GM12878 (cell line): ENCODE measurements around the gene OXCT1. TPM values are rescaled to one million over a fixed set of nuclear protein-coding genes. Genes with fewer than 3 reads are reported as not detected.

ENCODE experiments used
- GATAD2B ChIP-seq: fragments of 450-650 bp; conservative IDR thresholded peaks from 2 replicates; pipeline ENCODE4 v1.6.1; 2017; ENCODE audit warnings: low read depth, mild to moderate bottlenecking, moderate library complexity
- IRF3 ChIP-seq: fragments of 450-650 bp; IDR thresholded peaks from 2 replicates; pipeline ENCODE4 v1.6.1; 2014; ENCODE audit warnings: mild to moderate bottlenecking
- NFIC ChIP-seq: IDR thresholded peaks from 2 replicates; pipeline ENCODE4 v1.6.1; 2012; ENCODE audit warnings: low read depth, mild to moderate bottlenecking, inconsistent platforms, low read length, moderate library complexity
- NR2C1 ChIP-seq: fragments of 450-650 bp; IDR thresholded peaks from 2 replicates; pipeline ENCODE4 v1.6.1; 2017; ENCODE audit warnings: antibody characterized with exemption, mild to moderate bottlenecking, moderate library complexity
- NRF1 ChIP-seq: conservative IDR thresholded peaks from 2 replicates; pipeline ENCODE4 v1.6.1; 2011; ENCODE audit warnings: mild to moderate bottlenecking, low read depth, low read length, improper control_type of control experiment
- PAX8 ChIP-seq: fragments of 450-650 bp; IDR thresholded peaks from 2 replicates; pipeline ENCODE4 v1.6.1; 2017; ENCODE audit warnings: mild to moderate bottlenecking, moderate library complexity
- POU2F2 ChIP-seq: IDR thresholded peaks from 3 replicates; pipeline ENCODE4 v1.6.1; 2011; ENCODE audit warnings: low read depth, mild to moderate bottlenecking, low read length, borderline replicate concordance
- RB1 ChIP-seq: fragments of 450-650 bp; formaldehyde crosslinking; IDR thresholded peaks from 2 replicates; pipeline ENCODE4 v1.6.1; 2017; ENCODE audit warnings: mild to moderate bottlenecking, borderline replicate concordance
- SMC3 ChIP-seq: IDR thresholded peaks from 2 replicates; pipeline ENCODE4 v1.6.1; 2011; ENCODE audit warnings: low read length, improper control_type of control experiment, borderline replicate concordance
- TCF7 ChIP-seq: IDR thresholded peaks from 2 replicates; pipeline ENCODE4 v1.6.1; 2014; ENCODE audit warnings: antibody characterized with exemption, borderline replicate concordance
- ZNF217 ChIP-seq: fragments of 450-650 bp; IDR thresholded peaks from 2 replicates; pipeline ENCODE4 v1.6.1; 2017; ENCODE audit warnings: antibody characterized with exemption, mild to moderate bottlenecking
- polyA plus RNA-seq, 11 experiments: library from polyadenylated mRNA; depleted of rRNA in 4 of 11; unstranded in 6 of 11; stranded (reverse) in 5 of 11; fragments of >200 nt; fragmentation: Nextera tagmentation in 4 of 11; fragmentation: Illumina TruSeq in 1 of 11; extraction: Ambion mirVana in 4 of 11; extraction: Trizol in 1 of 11; gene quantifications; 1 replicate in 1 of 11; 2 replicates in 10 of 11; pipeline versions ENCODE4 v1.2.1 to v1.2.3, GENCODE V29; 2011 to 2016; ENCODE audit warnings: inconsistent platforms in 2 of 11, missing spikeins in 2 of 11, low read depth in 1 of 11
- total RNA-seq, 4 experiments: library from RNA; depleted of rRNA in 3 of 4; stranded (reverse); fragments of >200 nt in 3 of 4; fragmentation: Illumina TruSeq in 1 of 4; extraction: Trizol in 1 of 4; gene quantifications; 2 replicates each; pipeline versions ENCODE4 v1.2.1 to v1.2.3, GENCODE V29; 2013 to 2021
- TF ChIP-seq, protein P1 (sequence below): IDR thresholded peaks from 2 replicates; pipeline ENCODE4 v1.6.1; 2011; ENCODE audit warnings: borderline replicate concordance, low read depth, mild to moderate bottlenecking, moderate library complexity, mixed read lengths, low read length; ENCODE audit not compliant: insufficient read depth; ENCODE audit errors: extremely low read length
- TF ChIP-seq, protein P2 (sequence below): fragments of 450-650 bp; IDR thresholded peaks from 2 replicates; pipeline ENCODE4 v1.6.1; 2017; ENCODE audit warnings: low read depth, mild to moderate bottlenecking, moderate library complexity
- TF ChIP-seq, protein P3 (sequence below): fragments of 450-650 bp; IDR thresholded peaks from 2 replicates; pipeline ENCODE4 v1.6.1; 2017; ENCODE audit warnings: mild to moderate bottlenecking

OXCT1 gene
- total and polyA plus RNA-seq, 10 of the 15 experiments (the other 5 are each of a cell fraction or from before 2014, with no cell fraction given): 46.9 to 103 (median 70.5) TPM

DNA sequence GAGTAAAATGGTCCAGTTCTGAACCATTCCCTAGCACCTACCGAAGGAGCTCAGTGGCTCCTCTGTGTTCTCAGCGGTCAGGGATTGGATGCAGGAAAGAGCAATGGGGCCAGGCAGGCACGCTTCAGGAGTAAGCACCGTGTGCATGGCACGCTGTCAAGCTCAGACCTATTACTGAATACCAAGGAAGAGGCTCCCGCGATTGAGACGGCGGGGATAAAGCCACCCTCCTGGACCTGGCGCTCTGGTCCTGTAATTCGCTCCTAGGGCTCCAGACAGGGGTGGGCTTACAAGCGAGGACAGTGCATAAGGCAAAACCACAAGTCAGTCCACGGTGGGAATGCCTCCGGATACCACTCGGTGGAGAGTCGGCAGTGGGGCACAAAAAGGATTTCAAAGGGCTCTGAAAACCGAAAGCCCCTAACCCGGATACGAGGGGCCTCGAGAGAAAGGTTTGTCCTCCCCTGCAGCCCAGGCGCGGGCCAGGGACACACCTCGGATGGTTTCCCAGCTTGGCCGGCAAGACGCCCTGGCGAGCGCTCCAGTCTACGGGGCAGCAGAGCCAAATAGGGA lies 988 bp downstream of the OXCT1 start (continued):
- no peak for TF ChIP-seq IRF3
- no peak for TF ChIP-seq NRF1
- TF ChIP-seq PAX8: no peak
- TF ChIP-seq, protein P1, sequence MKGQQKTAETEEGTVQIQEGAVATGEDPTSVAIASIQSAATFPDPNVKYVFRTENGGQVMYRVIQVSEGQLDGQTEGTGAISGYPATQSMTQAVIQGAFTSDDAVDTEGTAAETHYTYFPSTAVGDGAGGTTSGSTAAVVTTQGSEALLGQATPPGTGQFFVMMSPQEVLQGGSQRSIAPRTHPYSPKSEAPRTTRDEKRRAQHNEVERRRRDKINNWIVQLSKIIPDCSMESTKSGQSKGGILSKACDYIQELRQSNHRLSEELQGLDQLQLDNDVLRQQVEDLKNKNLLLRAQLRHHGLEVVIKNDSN: no peak
- no peak for TF ChIP-seq GATAD2B
- TF ChIP-seq NR2C1: no peak
- TF ChIP-seq, protein P2, sequence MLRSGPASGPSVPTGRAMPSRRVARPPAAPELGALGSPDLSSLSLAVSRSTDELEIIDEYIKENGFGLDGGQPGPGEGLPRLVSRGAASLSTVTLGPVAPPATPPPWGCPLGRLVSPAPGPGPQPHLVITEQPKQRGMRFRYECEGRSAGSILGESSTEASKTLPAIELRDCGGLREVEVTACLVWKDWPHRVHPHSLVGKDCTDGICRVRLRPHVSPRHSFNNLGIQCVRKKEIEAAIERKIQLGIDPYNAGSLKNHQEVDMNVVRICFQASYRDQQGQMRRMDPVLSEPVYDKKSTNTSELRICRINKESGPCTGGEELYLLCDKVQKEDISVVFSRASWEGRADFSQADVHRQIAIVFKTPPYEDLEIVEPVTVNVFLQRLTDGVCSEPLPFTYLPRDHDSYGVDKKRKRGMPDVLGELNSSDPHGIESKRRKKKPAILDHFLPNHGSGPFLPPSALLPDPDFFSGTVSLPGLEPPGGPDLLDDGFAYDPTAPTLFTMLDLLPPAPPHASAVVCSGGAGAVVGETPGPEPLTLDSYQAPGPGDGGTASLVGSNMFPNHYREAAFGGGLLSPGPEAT: no peak
- no peak for TF ChIP-seq POU2F2
- no peak for TF ChIP-seq RB1
- TF ChIP-seq, protein P3, sequence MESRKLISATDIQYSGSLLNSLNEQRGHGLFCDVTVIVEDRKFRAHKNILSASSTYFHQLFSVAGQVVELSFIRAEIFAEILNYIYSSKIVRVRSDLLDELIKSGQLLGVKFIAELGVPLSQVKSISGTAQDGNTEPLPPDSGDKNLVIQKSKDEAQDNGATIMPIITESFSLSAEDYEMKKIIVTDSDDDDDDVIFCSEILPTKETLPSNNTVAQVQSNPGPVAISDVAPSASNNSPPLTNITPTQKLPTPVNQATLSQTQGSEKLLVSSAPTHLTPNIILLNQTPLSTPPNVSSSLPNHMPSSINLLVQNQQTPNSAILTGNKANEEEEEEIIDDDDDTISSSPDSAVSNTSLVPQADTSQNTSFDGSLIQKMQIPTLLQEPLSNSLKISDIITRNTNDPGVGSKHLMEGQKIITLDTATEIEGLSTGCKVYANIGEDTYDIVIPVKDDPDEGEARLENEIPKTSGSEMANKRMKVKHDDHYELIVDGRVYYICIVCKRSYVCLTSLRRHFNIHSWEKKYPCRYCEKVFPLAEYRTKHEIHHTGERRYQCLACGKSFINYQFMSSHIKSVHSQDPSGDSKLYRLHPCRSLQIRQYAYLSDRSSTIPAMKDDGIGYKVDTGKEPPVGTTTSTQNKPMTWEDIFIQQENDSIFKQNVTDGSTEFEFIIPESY: 0 out of 2 replicates have a peak, but pooled peaks have one; percentile 49
- no peak for TF ChIP-seq SMC3
- no peak for TF ChIP-seq NFIC
- TF ChIP-seq TCF7: no peak
- no peak for TF ChIP-seq ZNF217
